K562 (cell line): ENCODE data around the gene NIFK. TPM values are rescaled to one million over a fixed set of nuclear protein-coding genes. Genes with fewer than 3 reads are reported as not detected.

Experiments used
- AFF4 ChIP-seq: sonication (generic); formaldehyde crosslinking; IDR thresholded peaks from 2 replicates; pipeline ENCODE4 v1.8.0; 2023; ENCODE audit warnings: mild to moderate bottlenecking, missing genetic modification reagents
- ELK3 ChIP-seq: fragments of 450-650 bp; formaldehyde crosslinking; IDR thresholded peaks from 2 replicates; pipeline ENCODE4 v1.4.0; 2020; ENCODE audit warnings: mild to moderate bottlenecking
- FOXK1 ChIP-seq: sonication (generic); formaldehyde crosslinking; IDR thresholded peaks from 2 replicates; pipeline ENCODE4 v1.8.0; 2022; ENCODE audit warnings: missing genetic modification reagents, mild to moderate bottlenecking, borderline replicate concordance
- KAT2B ChIP-seq: IDR thresholded peaks from one replicate; pipeline ENCODE4 v1.6.1; 2012; ENCODE audit warnings: low read depth, mild to moderate bottlenecking, control low read depth, inconsistent platforms, low read length, moderate library complexity
- L3MBTL2 ChIP-seq: fragments of 450-650 bp; IDR thresholded peaks from 2 replicates; pipeline ENCODE4 v1.6.1; 2016; ENCODE audit warnings: mild to moderate bottlenecking, moderate library complexity
- MGA ChIP-seq: fragments of 450-650 bp; IDR thresholded peaks from 2 replicates; pipeline ENCODE4 v1.6.1; 2016; ENCODE audit warnings: mild to moderate bottlenecking, moderate library complexity
- MYC ChIP-seq, 2 experiments: fragments of 250-450 bp in 1 of 2; sonication (Bioruptor Pico) in 1 of 2; IDR thresholded peaks; 2 replicates each; pipeline versions ENCODE4 v1.5.1 to v1.6.1; 2012 to 2021; ENCODE audit warnings: low read depth in 2 of 2, borderline replicate concordance in 1 of 2, improper control_type of control experiment in 1 of 2, low read length in 1 of 2, mild to moderate bottlenecking in 1 of 2, moderate library complexity in 1 of 2
- POLR3G ChIP-seq: IDR thresholded peaks from 2 replicates; pipeline ENCODE4 v1.6.1; 2011; ENCODE audit not compliant: insufficient read length, insufficient replicate concordance; ENCODE audit errors: extremely low read depth
- ZNF57 ChIP-seq: fragments of 450-650 bp; formaldehyde crosslinking; IDR thresholded peaks from 2 replicates; pipeline ENCODE4 v1.4.0; 2020; ENCODE audit warnings: mild to moderate bottlenecking, moderate library complexity
- polyA plus RNA-seq, 8 experiments: library from polyadenylated mRNA; depleted of rRNA in 4 of 8; stranded (reverse) in 5 of 8; unstranded in 3 of 8; fragments of >200 nt; fragmentation: Nextera tagmentation in 2 of 8; fragmentation: Illumina TruSeq in 1 of 8; extraction: Ambion mirVana in 2 of 8; extraction: Trizol in 1 of 8; gene quantifications; 2 replicates each; pipeline versions ENCODE4 v1.2.1 to v1.2.3, GENCODE V29; 2011 to 2014; ENCODE audit warnings: inconsistent platforms in 1 of 8, missing spikeins in 1 of 8
- total RNA-seq, 7 experiments: library from RNA; depleted of rRNA in 6 of 7; stranded (reverse); fragments of >200 nt in 6 of 7; fragmentation: Illumina TruSeq in 2 of 7; extraction: Trizol in 2 of 7; gene quantifications; 2 replicates each; pipeline versions ENCODE4 v1.2.1 to v1.2.3, GENCODE V29; 2011 to 2021; ENCODE audit warnings: low replicate concordance in 1 of 7

Gene NIFK
- total and polyA plus RNA-seq, 9 of the 15 experiments (the other 6 are each of a cell fraction or from before 2014, with no cell fraction given), result 60.2 to 426 (median 183) TPM

- peak; percentile 48 for TF ChIP-seq MGA
- TF ChIP-seq ELK3 (CRISPR knock-in tag), result no peak
- TF ChIP-seq MYC (IDR thresholded peaks at IDR 0.05; ENCODE audit: low read depth, low read length), result peak; percentile 98
- peak; percentile 95 for TF ChIP-seq MYC (CRISPR knock-in tag; IDR thresholded peaks at IDR 0.05; ENCODE audit: borderline replicate concordance, low read depth)
- TF ChIP-seq FOXK1 (CRISPR knock-in tag), result peak; percentile 71; the same call in 1 of the 2 replicates
- TF ChIP-seq L3MBTL2, result peak; percentile 51; the same call in 1 of the 2 replicates
- no peak for TF ChIP-seq AFF4 (CRISPR knock-in tag)
- no peak for TF ChIP-seq ZNF57
- no peak for TF ChIP-seq POLR3G
- no peak for TF ChIP-seq KAT2B
These were observed at the start of gene NIFK (continued) for GRCh38 chr2:121736462-121737336.
